Activated CD8-positive, alpha-beta memory T cell treated with anti-CD3 and anti-CD28 coated beads, Interleukin-2, amount 10 ng/mL, durations not matched to agents 7 days and 5 days (primary cell): ENCODE measurements around the gene PDE4D. TPM values are rescaled to one million over a fixed set of nuclear protein-coding genes. Genes with fewer than 3 reads are reported as not detected.
"Not testable (repeated sequence)": the region's sequence is repeated elsewhere in the genome, so short reads cannot be mapped to it uniquely, and the experiment has no call there.

Source experiments
- ATAC-seq: fragments of 150-1000 bp; cut with Tn5 transposase; one replicate; pipeline ENCODE4 v1.10.0; 2021; ENCODE audit warnings: moderate library complexity
- CTCF ChIA-PET: fragments of 350-600 bp; sonication (Branson Sonifier 250); formaldehyde crosslinking; loops from one replicate; lab custom pipeline; 2021; ENCODE audit warnings: antibody characterized with exemption; lab: Charles Lee
- DNase-seq: peaks from one replicate; pipeline ENCODE4 v3.0.0-alpha.2; 2020
- H3K27ac Mint-ChIP-seq: one replicate; pipeline ENCODE4 v1.8.0; 2021; ENCODE audit warnings: mild to moderate bottlenecking, mixed read lengths
- H3K27me3 Mint-ChIP-seq: one replicate; pipeline ENCODE4 v1.8.0; 2021; ENCODE audit warnings: mixed read lengths
- H3K36me3 Mint-ChIP-seq: one replicate; pipeline ENCODE4 v1.8.0; 2021; ENCODE audit warnings: mild to moderate bottlenecking, mixed read lengths
- H3K4me1 Mint-ChIP-seq: one replicate; pipeline ENCODE4 v1.8.0; 2021; ENCODE audit warnings: mixed read lengths
- H3K4me3 Mint-ChIP-seq: one replicate; pipeline ENCODE4 v1.8.0; 2021; ENCODE audit warnings: mild to moderate bottlenecking, moderate library complexity, mixed read lengths
- H3K9me3 Mint-ChIP-seq: one replicate; pipeline ENCODE4 v1.8.0; 2022; ENCODE audit warnings: low read depth, mixed read lengths
- total RNA-seq, 2 experiments: library from RNA; stranded (reverse); gene quantifications; one replicate each; pipeline ENCODE4 v1.2.3, GENCODE V29; 2021

PDE4D gene
- total RNA-seq, 2 experiments from 2014 or later, result 59.3 to 66.2 TPM

DNA sequence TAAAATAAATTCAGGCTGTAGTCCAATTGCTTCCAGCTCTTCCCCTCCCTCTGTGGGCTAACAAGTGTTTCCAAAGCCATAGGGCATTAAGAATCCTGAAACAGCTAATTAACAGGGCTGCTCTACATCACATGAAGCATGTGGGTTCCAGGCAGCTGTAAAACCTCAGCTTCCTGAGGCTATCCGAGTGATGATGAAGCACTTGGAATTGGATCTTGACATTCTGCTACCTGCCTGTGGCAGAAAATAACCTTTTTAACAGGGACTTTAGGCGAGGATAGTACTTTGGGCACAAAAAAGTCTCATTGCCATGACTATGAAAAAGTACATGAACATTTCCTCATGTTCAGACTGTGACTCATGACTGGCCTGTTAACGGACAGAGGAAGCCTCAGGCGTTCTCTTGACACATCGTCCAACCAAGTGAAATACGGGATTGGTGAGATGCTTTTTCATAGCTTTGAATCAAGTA lies 107.2 kb downstream of the PDE4D start:
- DNase-seq (no peak), ATAC-seq (no peak)
- no peaks in the 10 kb centered on the region for H3K36me3 Mint-ChIP-seq
- H3K4me3 Mint-ChIP-seq, result no peak overlapping the region
- no peak overlapping the region for H3K27ac Mint-ChIP-seq
- peaks cover 27% of the 10 kb centered on the region for H3K27me3 Mint-ChIP-seq
- CTCF ChIA-PET, result interaction anchor here (1.3 kb wide), 1 partner anchor 14 kb away, joined by 5 read pairs; no protein-coding TSS in a partner anchor
- peaks cover 10% of the 10 kb centered on the region for H3K4me1 Mint-ChIP-seq
- no peaks in the 10 kb centered on the region for H3K9me3 Mint-ChIP-seq

DNA sequence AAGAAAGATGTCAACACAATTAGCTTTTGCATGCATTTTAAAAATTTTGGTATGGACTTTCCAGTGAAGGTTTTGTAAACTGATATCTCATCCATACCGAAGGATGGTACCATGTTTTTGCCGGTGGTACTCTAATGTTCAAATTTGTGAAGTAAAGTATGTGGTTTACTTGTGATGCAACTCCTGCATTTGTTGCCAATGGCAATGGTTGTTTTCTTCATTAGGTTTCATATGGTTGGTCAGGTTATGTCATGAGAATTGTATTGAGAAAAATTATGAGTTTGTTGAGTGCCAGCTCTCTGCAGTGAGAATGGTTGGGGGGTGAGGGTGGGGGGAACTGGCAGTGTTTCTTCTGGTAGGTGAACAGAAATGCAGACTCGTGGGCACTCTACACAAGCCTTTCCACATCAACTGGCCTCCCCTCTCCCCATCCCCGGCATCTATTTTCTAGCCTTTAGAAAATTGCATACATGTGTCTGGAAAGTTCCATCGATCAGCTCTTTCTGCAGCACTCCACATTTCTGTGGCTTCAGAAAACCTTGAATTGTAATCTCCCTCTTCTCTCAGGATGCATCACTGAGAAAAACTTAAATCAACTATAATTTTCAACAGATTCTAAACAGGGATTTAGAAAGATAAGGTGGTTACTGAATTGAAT lies 107.7 kb downstream of the PDE4D start:
- no peak overlapping the region for H3K27ac Mint-ChIP-seq
- H3K9me3 Mint-ChIP-seq, result no peaks in the 10 kb centered on the region
- CTCF ChIA-PET, result interaction anchor here (0.6 to 1.3 kb wide), 3 partner anchors 14 to 395 kb away, joined by 3 to 5 read pairs (median 4); no protein-coding TSS in a partner anchor
- ATAC-seq (no peak), DNase-seq (no peak)
- H3K4me3 Mint-ChIP-seq, result no peak overlapping the region
- H3K27me3 Mint-ChIP-seq, result peaks cover 27% of the 10 kb centered on the region
- no peaks in the 10 kb centered on the region for H3K36me3 Mint-ChIP-seq
- H3K4me1 Mint-ChIP-seq, result peaks cover 9% of the 10 kb centered on the region

DNA sequence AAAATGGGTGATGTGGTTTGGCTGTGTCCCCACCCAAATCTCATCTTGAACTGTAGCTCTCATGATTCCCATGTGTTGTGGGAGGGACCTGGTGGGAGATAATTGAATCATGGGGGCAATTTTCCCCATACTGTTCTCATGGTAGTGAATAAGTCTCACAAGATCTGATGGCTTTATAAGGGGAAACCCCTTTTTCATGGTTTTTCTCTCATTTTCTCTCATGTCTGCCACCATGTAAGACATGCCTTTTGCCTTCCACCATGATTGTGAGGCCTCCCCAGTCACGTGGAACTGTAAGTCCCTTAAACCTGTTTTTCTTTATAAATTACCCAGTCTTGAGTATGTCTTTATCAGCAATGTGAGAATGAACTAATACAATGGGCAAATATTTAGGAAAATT lies 108.8 kb downstream of the PDE4D start:
- H3K4me3 Mint-ChIP-seq, H3K27ac Mint-ChIP-seq, H3K4me1 Mint-ChIP-seq, H3K36me3 Mint-ChIP-seq, ATAC-seq, H3K9me3 Mint-ChIP-seq, DNase-seq: not testable (repeated sequence)
- peaks cover 25% of the 10 kb centered on the region for H3K27me3 Mint-ChIP-seq
- CTCF ChIA-PET, result interaction anchor here (1.0 kb wide), 1 partner anchor 394 kb away, joined by 3 read pairs; no protein-coding TSS in a partner anchor

DNA sequence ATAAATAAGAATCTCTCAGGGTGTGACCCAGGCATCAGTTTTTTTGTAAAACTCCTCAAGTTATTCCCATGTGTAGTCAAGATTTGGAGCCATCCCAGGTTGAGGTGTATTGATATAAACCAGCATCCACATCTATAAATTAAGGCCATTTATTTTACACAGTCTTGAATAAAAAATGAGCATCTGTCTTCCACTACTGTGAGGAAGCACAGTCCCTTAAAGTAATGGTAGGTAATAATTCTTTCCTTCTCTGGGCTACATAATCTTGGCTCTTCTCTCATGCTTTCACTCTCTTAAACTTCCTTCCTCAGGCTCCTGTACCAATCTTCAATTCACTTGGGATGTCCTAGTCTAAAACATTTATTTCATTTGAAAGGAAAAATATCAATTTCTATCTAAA lies 110.3 kb downstream of the PDE4D start:
- no peak for ATAC-seq
- CTCF ChIA-PET, result interaction anchor here (1.0 kb wide), 1 partner anchor 17 kb away, joined by 3 read pairs; no protein-coding TSS in a partner anchor
- no peaks in the 10 kb centered on the region for H3K9me3 Mint-ChIP-seq

DNA sequence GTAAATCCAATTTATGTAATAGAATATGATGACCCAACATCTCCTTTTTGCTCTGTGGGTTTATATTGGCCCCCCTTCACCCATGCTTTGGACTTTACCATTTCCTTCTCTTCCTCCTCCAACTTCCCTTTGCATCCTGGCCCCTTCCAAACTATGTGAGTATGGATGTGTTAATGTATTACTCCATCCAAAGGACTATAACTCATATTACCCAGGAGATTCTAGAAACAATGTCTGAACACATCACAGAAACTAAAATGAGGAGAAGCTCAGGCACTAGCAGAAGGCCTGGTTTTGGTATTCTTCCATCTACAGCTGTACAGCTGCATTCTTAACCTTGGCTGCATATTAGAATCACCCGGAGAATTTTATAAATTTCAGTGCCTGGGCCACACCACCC lies 110.7 kb downstream of the PDE4D start:
- Mint-ChIP-seq H3K27ac (no peak overlapping the region), H3K27me3 (peaks cover 16% of the 10 kb centered on the region), H3K4me3 (no peak overlapping the region), H3K9me3 (no peaks in the 10 kb centered on the region), H3K36me3 (no peaks in the 10 kb centered on the region), H3K4me1 (no peaks in the 10 kb centered on the region)
- CTCF ChIA-PET, result no interaction called here
- no peak for ATAC-seq
- no peak for DNase-seq

More for the DNA sequence above, 110.3 kb downstream of the PDE4D start:
- H3K27me3 Mint-ChIP-seq, result peaks cover 19% of the 10 kb centered on the region
- no peak overlapping the region for H3K4me3 Mint-ChIP-seq
- H3K27ac Mint-ChIP-seq, result no peak overlapping the region
- no peak for DNase-seq
- H3K4me1 Mint-ChIP-seq, result no peaks in the 10 kb centered on the region
- no peaks in the 10 kb centered on the region for H3K36me3 Mint-ChIP-seq

DNA sequence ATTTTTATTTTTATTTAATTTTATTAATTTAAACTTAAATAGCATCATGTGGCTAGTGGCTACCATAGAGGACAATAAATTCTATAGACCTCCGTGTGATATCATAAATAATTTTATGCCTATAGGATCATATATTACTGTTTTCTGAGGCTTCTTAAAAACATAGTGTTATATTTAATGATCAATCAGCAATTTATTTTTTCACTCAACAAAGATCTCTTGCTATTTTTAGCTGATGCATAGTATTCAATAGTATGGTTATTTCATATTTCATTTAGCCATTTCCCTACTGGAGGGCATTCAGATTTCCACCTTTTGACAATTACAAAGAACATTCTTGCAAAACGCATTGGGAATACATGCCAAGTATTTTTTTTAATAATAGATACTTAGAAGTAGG lies 114.1 kb downstream of the PDE4D start:
- peaks cover 11% of the 10 kb centered on the region for H3K27me3 Mint-ChIP-seq

DNA sequence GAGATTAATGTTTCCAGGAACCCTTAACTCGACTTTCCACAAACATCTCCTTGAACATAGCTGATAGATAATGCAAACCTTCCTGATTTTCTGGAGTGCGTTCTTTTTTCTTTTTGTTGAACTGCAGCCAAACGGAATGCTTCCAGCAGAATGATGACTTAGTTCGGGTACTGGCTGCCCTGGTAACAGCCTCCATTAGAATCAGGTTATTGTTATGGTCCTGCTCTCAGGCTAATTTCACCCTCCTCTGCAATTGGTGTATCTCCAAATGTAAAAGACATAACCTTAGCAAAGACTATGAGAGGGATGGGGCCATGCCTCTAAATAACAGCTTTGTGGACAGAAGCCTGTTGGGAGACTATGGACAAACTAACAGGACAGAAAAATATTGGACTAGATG lies 116.5 kb downstream of the PDE4D start:
- Mint-ChIP-seq H3K9me3 (no peaks in the 10 kb centered on the region), H3K27ac (no peak overlapping the region), H3K4me1 (no peaks in the 10 kb centered on the region), H3K36me3 (no peaks in the 10 kb centered on the region), H3K4me3 (no peak overlapping the region), H3K27me3 (peaks cover 13% of the 10 kb centered on the region)
- no peak for ATAC-seq
- no peak for DNase-seq
- CTCF ChIA-PET, result no interaction called here

More for the DNA sequence above, 114.1 kb downstream of the PDE4D start:
- no peaks in the 10 kb centered on the region for H3K36me3 Mint-ChIP-seq
- no peak overlapping the region for H3K27ac Mint-ChIP-seq
- H3K4me1 Mint-ChIP-seq, result no peaks in the 10 kb centered on the region
- DNase-seq (no peak), ATAC-seq (no peak)
- H3K4me3 Mint-ChIP-seq, result no peak overlapping the region
- H3K9me3 Mint-ChIP-seq, result no peaks in the 10 kb centered on the region
- CTCF ChIA-PET, result no interaction called here

DNA sequence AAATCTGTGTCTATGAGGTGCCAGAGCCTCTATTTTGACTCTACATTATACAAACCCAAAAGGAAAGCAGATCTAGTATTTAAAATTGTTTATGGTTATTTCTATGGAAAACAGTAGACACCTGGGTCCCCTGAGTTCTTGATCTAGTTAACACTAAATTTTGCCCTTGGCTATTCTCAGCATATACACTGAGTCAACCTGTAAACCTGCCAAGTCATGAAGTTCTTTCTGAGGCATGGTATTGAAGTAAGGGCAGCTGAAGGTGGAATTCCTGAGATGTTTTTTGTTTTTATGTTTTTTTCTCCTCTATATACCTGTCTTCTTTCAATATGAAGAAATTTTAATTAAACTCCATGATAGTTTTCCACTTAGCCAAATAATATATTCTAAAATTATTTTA lies 120.2 kb downstream of the PDE4D start:
- DNase-seq (no peak), ATAC-seq (no peak)
- CTCF ChIA-PET, result no interaction called here
- H3K4me1 Mint-ChIP-seq, result no peaks in the 10 kb centered on the region
- H3K27ac Mint-ChIP-seq, result no peak overlapping the region
- H3K9me3 Mint-ChIP-seq, result no peaks in the 10 kb centered on the region
- H3K27me3 Mint-ChIP-seq, result peaks cover 37% of the 10 kb centered on the region
- no peaks in the 10 kb centered on the region for H3K36me3 Mint-ChIP-seq
- H3K4me3 Mint-ChIP-seq, result no peak overlapping the region

DNA sequence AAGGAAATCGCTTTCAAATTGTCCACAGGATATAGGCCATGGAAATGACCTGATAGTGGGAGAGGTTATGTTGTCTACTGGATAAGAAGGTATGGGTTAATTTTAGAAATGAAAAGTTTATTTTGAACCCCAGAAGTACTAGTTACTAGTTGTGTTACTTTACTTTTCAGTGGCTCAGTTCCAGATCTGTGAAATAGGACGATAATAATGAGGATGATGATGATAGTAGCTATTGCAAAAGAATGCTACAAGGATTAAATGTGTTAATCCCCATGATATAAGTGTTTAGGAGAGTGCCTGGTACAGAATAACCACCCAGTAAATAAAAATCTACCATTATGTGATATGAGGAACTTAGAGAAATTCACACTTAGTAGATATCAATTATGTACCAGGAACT lies 120.8 kb downstream of the PDE4D start:
- H3K36me3 Mint-ChIP-seq, result no peaks in the 10 kb centered on the region
- no peaks in the 10 kb centered on the region for H3K4me1 Mint-ChIP-seq
- ATAC-seq, result no peak
- no peak overlapping the region for H3K27ac Mint-ChIP-seq
- peaks cover 42% of the 10 kb centered on the region for H3K27me3 Mint-ChIP-seq
- CTCF ChIA-PET, result interaction anchor here (0.6 kb wide), 1 partner anchor 214 kb away, joined by 3 read pairs; no protein-coding TSS in a partner anchor
- H3K4me3 Mint-ChIP-seq, result no peak overlapping the region
- DNase-seq, result no peak
- H3K9me3 Mint-ChIP-seq, result no peaks in the 10 kb centered on the region

DNA sequence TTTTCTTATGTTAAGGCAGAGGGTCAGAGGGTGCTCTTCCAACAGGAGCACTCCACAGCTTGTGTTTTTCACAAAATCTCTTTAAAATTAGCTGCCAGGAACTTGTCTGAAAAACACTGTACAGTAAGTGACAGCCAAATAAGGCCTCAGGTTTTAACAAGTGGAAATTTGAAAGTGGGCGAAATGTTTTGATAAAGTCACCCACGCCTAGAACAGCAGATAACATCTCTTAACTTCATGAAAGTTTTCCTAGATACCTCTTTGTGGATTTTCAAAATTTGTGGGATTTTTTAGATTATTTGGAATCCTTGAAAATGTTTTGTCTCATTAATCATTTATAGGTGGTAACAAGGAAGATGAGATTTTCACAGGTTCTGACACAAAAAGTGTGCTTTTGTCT lies 121.3 kb downstream of the PDE4D start:
- DNase-seq (no peak), ATAC-seq (no peak)
- peaks cover 48% of the 10 kb centered on the region for H3K27me3 Mint-ChIP-seq
- no peak overlapping the region for H3K4me3 Mint-ChIP-seq
- H3K27ac Mint-ChIP-seq, result no peak overlapping the region
- CTCF ChIA-PET, result interaction anchor here (0.6 kb wide), 1 partner anchor 214 kb away, joined by 3 read pairs; no protein-coding TSS in a partner anchor
- H3K9me3 Mint-ChIP-seq, result no peaks in the 10 kb centered on the region
- no peaks in the 10 kb centered on the region for H3K36me3 Mint-ChIP-seq
- H3K4me1 Mint-ChIP-seq, result no peaks in the 10 kb centered on the region

DNA sequence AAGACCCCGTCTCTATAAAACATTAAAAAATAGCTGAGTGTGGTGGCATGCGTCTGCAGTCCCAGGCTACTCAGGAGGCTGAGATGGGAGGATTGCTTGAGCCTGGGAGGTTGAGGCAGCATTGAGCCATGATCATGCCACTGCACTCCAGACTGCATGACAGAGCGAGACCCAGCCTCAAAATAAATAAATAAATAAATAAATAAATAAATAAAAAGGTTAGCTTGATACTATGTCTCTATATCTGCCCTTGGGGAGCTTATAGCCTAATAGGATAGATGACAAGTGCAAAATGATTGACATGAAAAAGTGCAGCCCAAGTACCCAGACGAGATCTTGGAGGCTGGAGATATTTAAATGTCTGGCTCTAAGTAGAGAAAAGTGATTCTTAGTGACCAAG lies 122.6 kb downstream of the PDE4D start:
- Mint-ChIP-seq H3K27me3 (peaks cover 50% of the 10 kb centered on the region), H3K36me3 (no peaks in the 10 kb centered on the region), H3K4me3 (no peak overlapping the region), H3K4me1 (no peaks in the 10 kb centered on the region), H3K27ac (no peak overlapping the region), H3K9me3 (no peaks in the 10 kb centered on the region)
- CTCF ChIA-PET, result no interaction called here
- DNase-seq (no peak), ATAC-seq (no peak)

DNA sequence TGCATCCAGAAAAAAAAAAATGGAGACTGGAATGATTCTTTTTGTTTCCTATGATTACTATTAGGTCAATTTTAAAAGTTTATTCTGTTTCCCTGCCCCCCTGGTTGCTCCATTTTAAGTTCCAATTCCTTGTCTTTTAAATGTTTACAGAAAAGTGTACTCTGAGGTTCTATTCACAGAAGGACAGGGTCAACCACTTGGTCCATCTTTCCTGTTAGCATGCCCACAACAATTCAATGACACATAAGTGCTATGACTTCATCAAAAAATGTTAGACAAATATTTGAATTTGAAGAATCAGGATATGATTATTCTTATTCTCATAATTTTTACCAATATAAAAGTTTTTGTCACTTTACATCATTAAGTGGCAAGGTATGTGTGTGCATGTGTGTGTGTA lies 123.7 kb downstream of the PDE4D start:
- H3K36me3 Mint-ChIP-seq, result no peaks in the 10 kb centered on the region
- no peak for ATAC-seq
- no peaks in the 10 kb centered on the region for H3K9me3 Mint-ChIP-seq

DNA sequence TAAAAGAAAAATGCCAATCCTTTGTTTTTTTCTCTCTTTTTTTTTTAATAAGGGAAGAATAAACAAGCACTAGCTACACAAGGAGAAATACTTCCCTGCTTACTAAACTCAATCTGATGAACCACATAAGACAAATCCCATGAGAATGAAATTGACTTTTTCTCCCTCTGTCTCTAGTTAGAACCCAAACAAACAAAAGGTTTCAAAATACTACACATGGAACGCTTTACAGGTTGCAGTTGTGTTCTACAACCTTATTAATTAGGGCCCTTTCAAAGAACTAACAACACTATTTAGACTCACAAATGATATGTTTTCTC lies 124.5 kb downstream of the PDE4D start:
- Mint-ChIP-seq H3K27ac (no peak overlapping the region), H3K36me3 (no peaks in the 10 kb centered on the region), H3K4me3 (no peak overlapping the region), H3K4me1 (no peaks in the 10 kb centered on the region), H3K9me3 (no peaks in the 10 kb centered on the region), H3K27me3 (peaks cover 44% of the 10 kb centered on the region)
- CTCF ChIA-PET, result interaction anchor here (0.7 to 1.5 kb wide), 4 partner anchors 15 to 388 kb away, joined by 3 to 4 read pairs (median 4); no protein-coding TSS in a partner anchor
- no peak for ATAC-seq
- DNase-seq, result no peak

More for the DNA sequence above, 123.7 kb downstream of the PDE4D start:
- H3K4me3 Mint-ChIP-seq, result no peak overlapping the region
- DNase-seq, result no peak
- H3K4me1 Mint-ChIP-seq, result no peaks in the 10 kb centered on the region
- peaks cover 44% of the 10 kb centered on the region for H3K27me3 Mint-ChIP-seq
- no peak overlapping the region for H3K27ac Mint-ChIP-seq
- CTCF ChIA-PET, result interaction anchor here (0.7 to 1.5 kb wide), 4 partner anchors 16 to 389 kb away, joined by 3 to 4 read pairs (median 4); no protein-coding TSS in a partner anchor
